Adrenal gland (tissue), 12 donors: ENCODE results near the gene SLC1A1. TPM values are rescaled to one million over a fixed set of nuclear protein-coding genes. Genes with fewer than 3 reads are reported as not detected.

Experiments
- DNase-seq, 7 donors: peaks; one replicate each; pipeline ENCODE4 v3.0.0-alpha.2; 2019 to 2020
- H3K27ac ChIP-seq, 5 donors: fragments of 200-600 bp; sonication (generic) in 4 of 5; 1 replicate in 3 of 5; 2 replicates in 2 of 5; pipeline versions ENCODE4 v1.5.1 to v1.8.0; 2016 to 2020; ENCODE audit warnings: mild to moderate bottlenecking in 1 of 5
- H3K27me3 ChIP-seq: fragments of 200-600 bp; 2 replicates; pipeline ENCODE4 v1.8.0; 2021
- H3K36me3 ChIP-seq, 2 donors: fragments of 200-600 bp; replicated peaks in 1 of 2; 1 replicate in 1 of 2; 2 replicates in 1 of 2; pipeline versions ENCODE4 v1.5.1 to v1.8.0; 2018 to 2022
- H3K4me1 ChIP-seq, 2 donors: fragments of 200-600 bp; replicated peaks in 1 of 2; 1 replicate in 1 of 2; 2 replicates in 1 of 2; pipeline versions ENCODE4 v1.5.1 to v1.8.0; 2018 to 2021
- H3K4me3 ChIP-seq, 4 donors: fragments of 200-600 bp; sonication (generic) in 3 of 4; one replicate each; pipeline ENCODE4 v1.5.1; 2016 to 2018
- H3K9me3 ChIP-seq, 3 donors: fragments of 200-600 bp; sonication (generic) in 1 of 3; replicated peaks in 1 of 3; 1 replicate in 2 of 3; 2 replicates in 1 of 3; pipeline versions ENCODE4 v1.5.1 to v1.8.0; 2016 to 2021
- POLR2A ChIP-seq, 2 donors: fragments of 450-650 bp; IDR thresholded peaks; one replicate each; pipeline ENCODE4 v1.6.1; 2017; ENCODE audit warnings: antibody characterized with exemption in 2 of 2, mild to moderate bottlenecking in 2 of 2, moderate library complexity in 1 of 2
- WGBS, 4 donors: extraction: QIAGEN DNeasy Blood & Tissue Kit in 2 of 4; methylation state at CpG; one replicate each; pipeline versions ENCODE4 v1.1.5 to v1.1.7; 2013 to 2017; 5-methylcytosine and 5-hydroxymethylcytosine counted together
- intact Hi-C, 2 donors: fragments of 100-400 bp; cut with DNase I; formaldehyde crosslinking; loops; one replicate each; pipeline versions ENCODE4 v1.14.1 to v1.15.0; 2022 to 2023
- polyA plus RNA-seq, 3 donors: library from polyadenylated mRNA; stranded (reverse); fragments of 200-250 nt in 2 of 3; fragments of 350-450 nt in 1 of 3; fragmentation: Illumina TruSeq in 1 of 3; extraction: RNeasy Lipid Tissue Mini Kit (QIAGEN cat#74804) in 1 of 3; gene quantifications; one replicate each; pipeline ENCODE4 v1.2.3, GENCODE V29; 2013 to 2014
- total RNA-seq, 9 donors: library from RNA; depleted of rRNA in 4 of 9; stranded (reverse); fragments of >200 nt in 4 of 9; fragments of 120-200 nt in 1 of 9; fragmentation: NEBNext Ultra II Directional in 1 of 9; extraction: Animal tissue kit (Norgen Biotek cat#: 25700) in 1 of 9; gene quantifications; one replicate each; pipeline versions ENCODE4 v1.1.0 to v1.2.4, GENCODE V29; 2013 to 2023
- TF ChIP-seq, protein P1 (sequence below), 6 experiments: fragments of 450-650 bp in 4 of 6; fragments of 200-600 bp in 2 of 6; sonication (generic) in 1 of 6; IDR thresholded peaks; 1 replicate in 5 of 6; 2 replicates in 1 of 6; pipeline versions ENCODE4 v1.5.1 to v1.8.0; 2016 to 2021; ENCODE audit warnings: antibody characterized with exemption in 6 of 6, mild to moderate bottlenecking in 2 of 6, moderate library complexity in 1 of 6
- donor health status: healthy with polysubstance abuse.
- donor health status: Bipolar disorder and iron deficiency.
- donor health status: DM: yes; HTN: yes; CAD: no.
- donor health status: DM: no; HTN: no; CAD: no.
- donor health status: DM: no; HTN: no; CAD: no.
- donor health status: DM: yes; HTN: yes; CAD: no.

The SLC1A1 gene
- total and polyA plus RNA-seq, 12 donors, result 0.68 to 4.9 (median 1.7) TPM

GRCh38 chr9:4537581-4537980, 47.3 kb downstream of the SLC1A1 start:
- no peaks in the 10 kb centered on the region for H3K36me3 ChIP-seq
- WGBS, 4 donors, result 100% methylated on average over 1 of the region's 1 CpG
- H3K9me3 ChIP-seq, result no peaks in the 10 kb centered on the region
- intact Hi-C loops, result no loop called here
- no peak for DNase-seq
- no peak overlapping the region for H3K4me3 ChIP-seq
- no peaks in the 10 kb centered on the region for H3K4me1 ChIP-seq
- no peaks in the 10 kb centered on the region for H3K27me3 ChIP-seq
- TF ChIP-seq, protein P1, sequence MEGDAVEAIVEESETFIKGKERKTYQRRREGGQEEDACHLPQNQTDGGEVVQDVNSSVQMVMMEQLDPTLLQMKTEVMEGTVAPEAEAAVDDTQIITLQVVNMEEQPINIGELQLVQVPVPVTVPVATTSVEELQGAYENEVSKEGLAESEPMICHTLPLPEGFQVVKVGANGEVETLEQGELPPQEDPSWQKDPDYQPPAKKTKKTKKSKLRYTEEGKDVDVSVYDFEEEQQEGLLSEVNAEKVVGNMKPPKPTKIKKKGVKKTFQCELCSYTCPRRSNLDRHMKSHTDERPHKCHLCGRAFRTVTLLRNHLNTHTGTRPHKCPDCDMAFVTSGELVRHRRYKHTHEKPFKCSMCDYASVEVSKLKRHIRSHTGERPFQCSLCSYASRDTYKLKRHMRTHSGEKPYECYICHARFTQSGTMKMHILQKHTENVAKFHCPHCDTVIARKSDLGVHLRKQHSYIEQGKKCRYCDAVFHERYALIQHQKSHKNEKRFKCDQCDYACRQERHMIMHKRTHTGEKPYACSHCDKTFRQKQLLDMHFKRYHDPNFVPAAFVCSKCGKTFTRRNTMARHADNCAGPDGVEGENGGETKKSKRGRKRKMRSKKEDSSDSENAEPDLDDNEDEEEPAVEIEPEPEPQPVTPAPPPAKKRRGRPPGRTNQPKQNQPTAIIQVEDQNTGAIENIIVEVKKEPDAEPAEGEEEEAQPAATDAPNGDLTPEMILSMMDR (IDR thresholded peaks at IDR 0.05), result no peak
- TF ChIP-seq POLR2A (IDR thresholded peaks at IDR 0.05), result no peak
- H3K27ac ChIP-seq, result no peak overlapping the region

- WGBS, 4 donors, result 90 to 96% (median 95%) methylated on average over 2 of the region's 2 CpGs
- TF ChIP-seq POLR2A (IDR thresholded peaks at IDR 0.05), result no peak
- no peaks in the 10 kb centered on the region for H3K36me3 ChIP-seq
- no peak for DNase-seq
- H3K27ac ChIP-seq, result no peak overlapping the region
- no peaks in the 10 kb centered on the region for H3K9me3 ChIP-seq
- no peaks in the 10 kb centered on the region for H3K4me1 ChIP-seq
- intact Hi-C loops, result no loop called here
- H3K27me3 ChIP-seq, result no peaks in the 10 kb centered on the region
- H3K4me3 ChIP-seq, result no peak overlapping the region
Observed at GRCh38 chr9:4538107-4538506, 47.8 kb downstream of the SLC1A1 start.

GRCh38 chr9:4538621-4539020, 48.4 kb downstream of the SLC1A1 start:
- no peak for DNase-seq
- H3K36me3 ChIP-seq, result no peaks in the 10 kb centered on the region
- WGBS, 4 donors, result 56 to 76% (median 65%) methylated on average over 4 of the region's 4 CpGs
- TF ChIP-seq POLR2A (IDR thresholded peaks at IDR 0.05), result no peak
- TF ChIP-seq, protein P1 (IDR thresholded peaks at IDR 0.05), result no peak
- no peaks in the 10 kb centered on the region for H3K9me3 ChIP-seq
- intact Hi-C loops, result no loop called here
- H3K4me3 ChIP-seq, result no peak overlapping the region
- no peaks in the 10 kb centered on the region for H3K27me3 ChIP-seq
- no peak overlapping the region for H3K27ac ChIP-seq
- no peaks in the 10 kb centered on the region for H3K4me1 ChIP-seq

DNA sequence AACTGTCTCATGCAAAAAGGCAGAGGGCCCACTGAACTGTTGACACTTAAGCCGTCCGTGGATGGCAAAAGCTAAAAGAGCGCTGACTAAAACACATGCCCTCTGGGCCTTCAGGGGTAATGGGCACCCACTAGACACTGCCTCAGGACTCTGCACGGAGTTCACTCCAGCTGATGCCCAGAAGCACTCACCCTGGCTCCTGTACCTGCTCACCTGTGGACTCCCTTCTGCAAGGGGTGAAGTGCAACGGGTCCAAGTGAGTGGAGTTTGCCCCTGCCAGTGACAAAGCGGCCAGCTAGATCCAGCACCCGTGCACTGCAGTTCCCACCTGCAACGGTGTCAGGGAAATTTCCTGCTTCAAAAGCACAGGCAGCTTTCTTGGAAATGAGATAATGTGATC, 50.2 kb downstream of the SLC1A1 start:
- TF ChIP-seq POLR2A (IDR thresholded peaks at IDR 0.05), result no peak
- TF ChIP-seq, protein P1 (IDR thresholded peaks at IDR 0.05), result no peak

GRCh38 chr9:4541281-4541680, 51.0 kb downstream of the SLC1A1 start:
- Histone ChIP-seq H3K4me1 (no peaks in the 10 kb centered on the region), H3K4me3 (no peak overlapping the region), H3K9me3 (no peaks in the 10 kb centered on the region), H3K27ac (no peak overlapping the region), H3K27me3 (no peaks in the 10 kb centered on the region), H3K36me3 (no peaks in the 10 kb centered on the region)
- TF ChIP-seq POLR2A (IDR thresholded peaks at IDR 0.05), result no peak
- TF ChIP-seq, protein P1 (IDR thresholded peaks at IDR 0.05), result no peak
- DNase-seq, result no peak
- intact Hi-C loops, result no loop called here
- 55 to 70% (median 60%) methylated on average over 3 of the region's 3 CpGs for WGBS, 4 donors

More for the DNA sequence above, 50.2 kb downstream of the SLC1A1 start:
- WGBS, 4 donors, result 90 to 92% (median 92%) methylated on average over 3 to 8 of the region's 8 CpGs
- intact Hi-C loops, result no loop called here
- no peaks in the 10 kb centered on the region for H3K27me3 ChIP-seq
- H3K4me1 ChIP-seq, result no peaks in the 10 kb centered on the region
- H3K36me3 ChIP-seq, result no peaks in the 10 kb centered on the region
- DNase-seq, result no peak
- H3K9me3 ChIP-seq, result no peaks in the 10 kb centered on the region
- no peak overlapping the region for H3K27ac ChIP-seq
- no peak overlapping the region for H3K4me3 ChIP-seq
